ENCODE measurements around the gene SSBP1.
"Not testable (repeated sequence)": the region's sequence is repeated elsewhere in the genome, so short reads cannot be mapped to it uniquely, and the experiment has no call there.

Gene SSBP1

DNA sequence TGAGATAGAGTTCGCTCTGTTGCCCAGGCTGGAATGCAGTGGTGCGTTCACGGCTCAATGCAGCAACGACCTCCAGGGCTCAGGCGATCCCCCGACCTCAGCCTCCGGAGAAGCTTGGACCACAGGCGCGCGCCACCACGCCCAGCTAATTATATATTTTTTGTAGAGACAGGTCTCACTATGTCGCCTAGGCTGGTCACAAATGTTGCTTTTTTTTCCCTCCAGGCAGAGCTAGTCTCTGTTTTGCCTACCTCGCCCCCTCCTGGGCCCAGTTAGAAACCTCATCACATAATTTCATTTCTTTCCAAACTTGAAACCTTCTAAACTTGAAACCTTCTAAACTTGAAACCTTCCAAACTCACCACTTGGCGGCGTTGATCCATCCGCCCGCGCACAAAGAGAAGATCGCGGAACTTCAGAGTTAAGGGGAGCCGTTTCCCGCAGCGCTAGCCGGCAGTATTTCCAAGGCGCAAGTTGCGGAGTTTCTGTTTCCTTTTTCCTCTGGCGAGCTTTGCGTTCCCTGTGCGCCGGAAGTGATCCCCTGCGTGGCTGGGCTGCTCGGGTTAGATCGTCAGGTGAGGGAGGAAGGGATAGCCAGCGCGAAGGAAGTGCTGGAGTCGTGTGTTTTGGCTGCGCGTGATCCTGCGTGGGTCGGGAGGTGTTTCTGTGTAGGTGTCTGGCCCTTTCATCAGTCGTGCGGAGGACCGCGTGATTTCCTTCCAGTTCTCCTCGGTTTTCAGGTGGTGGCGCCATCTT is at the start of gene SSBP1:
TSS of gene SSBP1 (plus strand) at position 523 of the 756 bp plus-strand sequence. CDS start 809 bp downstream, outside the sequence.
- DNase-seq: peak; percentile 93

GRCh38 chr7:141689072-141689825 is 48.9 kb upstream of the SSBP1 start:
- DNase-seq: not testable (repeated sequence)

DNA sequence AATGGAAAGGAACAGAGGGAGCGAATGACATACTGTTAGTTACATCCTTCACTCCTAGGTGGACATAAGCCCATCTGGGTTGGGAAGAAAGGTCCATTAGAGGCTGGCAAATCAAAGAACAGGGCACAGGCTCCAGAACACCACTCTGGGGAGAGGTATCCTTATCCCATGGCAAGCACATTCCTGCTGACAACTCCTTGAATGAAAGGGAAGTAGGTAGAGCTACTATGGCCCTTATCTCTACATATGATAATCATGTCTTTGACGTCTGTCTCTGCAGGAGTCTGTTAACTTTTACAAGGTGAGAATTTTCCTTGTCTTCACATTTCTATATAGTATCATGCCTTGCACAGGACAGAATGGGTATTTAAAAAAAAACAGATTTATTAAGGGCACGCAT is 46.6 kb upstream of the SSBP1 start:
- DNase-seq: no peak

DNA sequence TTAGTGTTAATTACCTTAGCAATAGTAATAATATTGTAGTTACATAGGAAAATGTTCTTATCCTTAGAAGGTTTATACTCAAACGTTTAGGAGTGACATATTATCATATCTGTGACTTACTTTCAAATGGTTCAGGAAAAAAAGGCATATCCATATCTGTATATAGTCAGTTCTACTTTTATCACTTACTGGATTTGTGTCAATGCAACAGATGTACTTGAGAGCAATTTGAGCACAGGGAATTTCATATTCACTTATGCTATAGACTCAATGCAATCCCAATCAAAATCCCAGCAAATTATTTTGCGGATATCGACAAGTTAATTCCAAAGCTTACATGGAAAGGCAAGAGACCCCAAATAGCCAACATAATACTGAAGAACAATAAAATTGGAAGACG is 46.2 kb upstream of the SSBP1 start:
- no peak for DNase-seq

GRCh38 chr7:141693082-141693481 is 45.1 kb upstream of the SSBP1 start:
- no peak for DNase-seq

GRCh38 chr7:141695803-141696289 is 42.3 kb upstream of the SSBP1 start:
- DNase-seq: no peak

- no peak for DNase-seq
Observed at GRCh38 chr7:141696348-141696747, 41.8 kb upstream of the SSBP1 start.

GRCh38 chr7:141697211-141697871 is 40.8 kb upstream of the SSBP1 start:
- DNase-seq: no peak

DNA sequence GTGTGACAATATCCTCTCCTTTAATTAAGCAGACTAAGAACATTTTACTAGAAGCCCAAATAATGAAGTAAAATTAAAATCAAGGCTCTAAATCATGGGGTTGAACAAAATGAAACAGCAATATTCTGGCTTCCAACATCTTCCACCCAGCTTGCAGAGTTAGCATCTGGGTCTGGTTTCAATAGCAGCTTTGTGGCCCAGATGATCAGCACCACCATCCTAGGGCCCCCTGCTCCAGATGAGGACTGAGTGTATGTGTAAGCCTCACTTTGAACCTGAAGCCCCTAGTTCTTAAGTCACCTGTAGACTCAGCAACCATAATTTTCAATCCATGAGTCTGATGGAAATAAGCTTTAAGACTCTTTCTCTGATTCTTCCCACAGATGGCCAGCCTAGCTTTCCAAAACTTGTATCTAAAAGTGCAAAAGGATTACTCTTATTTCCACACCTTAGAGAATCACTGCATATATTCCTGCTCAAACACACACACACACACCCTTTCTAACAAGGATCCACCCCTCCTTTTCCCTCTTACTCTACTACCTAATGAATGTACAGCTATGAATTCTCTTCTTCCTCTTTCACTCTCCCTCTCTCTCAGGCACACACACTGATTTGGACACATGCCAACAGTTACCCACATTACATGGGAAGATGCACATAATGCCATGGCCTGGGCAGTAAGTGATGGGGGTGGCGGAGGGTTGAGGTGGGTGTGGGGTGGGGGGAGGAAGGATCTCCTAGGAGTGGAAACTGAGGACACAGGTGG is 39.7 kb upstream of the SSBP1 start:
- DNase-seq: no peak

DNA sequence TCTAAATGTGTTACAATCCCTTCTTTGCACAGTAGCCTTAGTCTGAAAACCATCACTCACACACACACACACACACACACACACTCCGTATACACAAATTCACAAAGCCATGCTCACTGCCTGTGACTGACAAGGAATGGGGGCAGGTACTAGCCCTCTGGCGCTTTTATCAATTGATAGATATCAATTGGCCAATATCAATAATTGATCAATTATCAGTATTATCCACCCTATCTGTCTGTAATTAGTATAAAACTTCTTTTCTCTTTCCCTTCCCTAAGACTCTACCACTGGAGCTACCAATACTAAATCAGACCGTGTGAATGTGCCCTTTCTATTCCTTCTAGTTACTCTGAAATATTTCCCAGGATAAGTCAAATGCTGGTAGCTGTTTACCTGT is 38.3 kb upstream of the SSBP1 start:
- no peak for DNase-seq

GRCh38 chr7:141700296-141700847 is 37.8 kb upstream of the SSBP1 start:
- no peak for DNase-seq

DNA sequence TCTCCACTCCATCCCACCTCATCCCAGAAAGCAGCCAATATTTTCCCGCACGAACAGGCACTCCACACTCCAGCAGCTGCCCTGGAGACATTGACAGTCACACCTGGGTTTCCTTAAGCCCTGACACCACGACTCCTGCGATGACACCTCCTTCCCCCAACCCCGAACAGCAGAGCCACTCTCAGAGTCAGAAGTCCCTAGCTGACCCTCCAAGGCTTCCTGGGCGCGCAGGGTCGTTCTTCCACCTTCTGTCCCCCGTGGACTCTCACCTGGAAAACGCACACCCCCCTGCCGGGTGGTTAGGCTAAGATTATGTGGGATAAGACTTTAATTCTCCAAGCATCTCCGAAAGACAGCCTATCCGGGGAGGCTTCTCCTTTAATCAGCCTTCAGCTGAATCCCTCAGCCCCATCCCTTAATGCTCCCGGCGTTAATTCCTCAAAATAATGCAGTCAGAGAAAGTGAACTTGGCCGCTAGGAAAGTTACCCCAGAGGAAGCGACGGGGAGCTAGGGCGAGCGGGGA is 37.2 kb upstream of the SSBP1 start:
- peak; percentile 2 for DNase-seq

DNA sequence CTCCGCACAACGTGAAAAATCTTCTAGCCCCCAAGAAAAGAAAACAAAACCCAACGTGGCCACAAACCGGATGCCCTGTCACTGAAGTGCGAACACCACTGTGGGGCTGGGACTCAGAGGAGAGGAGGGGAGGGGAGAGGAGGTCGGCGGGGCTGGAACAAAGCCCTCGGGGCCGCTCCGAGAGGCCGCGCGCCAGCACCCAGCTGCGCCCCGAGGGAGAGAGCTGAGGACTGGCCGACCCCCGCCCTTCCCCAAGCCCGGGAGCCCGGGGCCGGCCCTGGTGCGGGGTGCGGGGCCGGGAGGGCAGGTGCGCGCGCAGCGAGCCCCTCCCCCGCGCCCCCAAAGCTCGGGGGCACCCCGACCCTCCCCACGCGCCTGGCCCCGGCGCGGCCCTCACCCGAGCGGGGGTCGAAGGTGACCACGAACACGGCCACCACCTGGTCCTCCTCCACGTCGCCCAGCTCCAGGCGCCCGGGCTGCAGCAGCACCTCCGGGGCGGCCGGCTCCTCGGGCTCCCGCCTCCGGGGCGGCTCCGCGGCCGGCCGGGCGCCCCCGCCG is 36.6 kb upstream of the SSBP1 start:
- DNase-seq: peak; percentile 74

DNA sequence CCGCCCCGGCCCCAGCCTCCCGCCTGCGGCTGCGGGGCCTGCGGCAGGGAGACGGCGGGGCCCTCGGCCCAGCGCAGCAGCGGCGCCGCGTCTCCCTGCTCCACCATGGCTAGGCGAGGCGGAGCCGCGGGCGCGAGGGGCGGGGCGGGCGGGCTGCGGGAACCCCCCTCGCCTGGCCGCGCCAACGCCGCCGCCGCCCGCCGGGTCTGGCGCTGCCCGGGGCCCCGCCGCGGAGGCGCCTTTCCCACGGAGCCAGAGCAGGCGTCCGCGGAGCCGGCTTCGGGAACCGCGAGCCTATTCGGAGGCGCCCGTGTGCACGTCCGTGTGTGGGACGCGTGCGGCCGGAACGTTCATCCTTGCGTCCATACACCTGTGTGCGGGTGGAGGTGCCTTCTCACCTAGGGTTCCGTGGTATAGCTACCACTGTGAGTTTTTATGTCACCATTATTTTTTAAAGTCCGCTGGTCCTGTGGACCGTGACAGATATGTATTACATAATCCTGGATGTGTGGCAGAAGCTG is 36.1 kb upstream of the SSBP1 start, which contains the start of gene DENND11:
TSS of gene DENND11 (minus strand) at position 120 of the 521 bp plus-strand sequence. CDS start at position 107, 13 bp downstream.
- peak; percentile 59 for DNase-seq

DNA sequence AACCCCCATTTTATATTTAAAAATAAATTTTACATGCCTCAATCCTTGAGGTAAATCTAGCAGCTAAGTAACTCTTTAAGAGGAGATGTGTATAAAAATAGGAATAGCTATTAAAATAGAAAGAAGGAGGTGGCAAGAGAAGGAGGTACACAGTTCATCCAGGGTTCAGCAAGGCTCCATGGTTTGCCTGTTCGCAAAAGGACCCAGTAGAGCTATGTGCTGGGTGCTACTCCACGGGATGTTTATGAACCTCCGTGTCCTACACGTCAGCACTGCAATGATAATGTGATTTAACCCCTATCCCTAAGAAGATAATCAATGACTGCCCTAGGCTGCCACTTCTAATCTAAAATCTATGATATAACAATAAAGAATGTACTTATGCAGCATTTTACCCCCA is 35.3 kb upstream of the SSBP1 start:
- no peak for DNase-seq

DNA sequence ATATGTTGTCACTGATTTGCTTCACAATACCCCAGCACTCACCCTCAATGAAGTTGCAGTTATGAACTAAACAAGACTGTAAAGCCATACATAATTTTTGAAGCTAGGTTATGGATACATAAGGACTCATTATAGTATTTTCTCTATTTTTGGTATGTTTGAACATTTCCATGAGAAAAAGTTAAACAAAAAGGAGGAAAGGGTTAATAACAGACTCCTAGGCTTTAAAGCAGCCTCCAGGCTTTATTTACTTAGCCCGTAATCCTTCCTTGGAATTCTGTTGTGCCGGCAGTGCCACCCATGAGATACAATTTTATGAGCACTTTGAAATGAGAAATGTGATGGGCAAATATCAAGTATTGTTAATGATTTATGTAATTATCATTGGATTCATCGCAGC is 34.0 kb upstream of the SSBP1 start:
- no peak for DNase-seq

GRCh38 chr7:141704741-141705140 is 33.4 kb upstream of the SSBP1 start:
- DNase-seq: no peak

GRCh38 chr7:141706239-141707064 is 31.7 kb upstream of the SSBP1 start:
- DNase-seq: no peak

GRCh38 chr7:141708351-141708750 is 29.8 kb upstream of the SSBP1 start, which contains the start of gene WEE2:
Gene WEE2 (plus strand): TSS chr7:141708353. CDS start chr7:141708759, 406 bp downstream.
- no peak for DNase-seq

- DNase-seq: no peak
Observed at GRCh38 chr7:141709318-141709717, 28.8 kb upstream of the SSBP1 start.

Data from activated naive CD4-positive, alpha-beta T cell treated with Interleukin-2 at 50 U/mL for 16 hours (primary cell).